ENCODE data around the gene GREB1L.

GRCh38 chr18:21257386-21257785 is 15.4 kb downstream of the GREB1L start:
- TF ChIP-seq CTCF (optimal IDR thresholded peaks at IDR 0.05 in 1 of 3, IDR thresholded peaks at IDR 0.05 in 1 of 3, conservative IDR thresholded peaks at IDR 0.05 in 1 of 3; ENCODE audit: extremely low read depth in 1 of 3, insufficient read depth in 2 of 3, low read length in 3 of 3) (no peak), EZH2 (IDR thresholded peaks at IDR 0.05; ENCODE audit: low read length) (no peak)

All from keratinocyte (primary cell).